ENCODE data around the gene EPHA3.

DNA sequence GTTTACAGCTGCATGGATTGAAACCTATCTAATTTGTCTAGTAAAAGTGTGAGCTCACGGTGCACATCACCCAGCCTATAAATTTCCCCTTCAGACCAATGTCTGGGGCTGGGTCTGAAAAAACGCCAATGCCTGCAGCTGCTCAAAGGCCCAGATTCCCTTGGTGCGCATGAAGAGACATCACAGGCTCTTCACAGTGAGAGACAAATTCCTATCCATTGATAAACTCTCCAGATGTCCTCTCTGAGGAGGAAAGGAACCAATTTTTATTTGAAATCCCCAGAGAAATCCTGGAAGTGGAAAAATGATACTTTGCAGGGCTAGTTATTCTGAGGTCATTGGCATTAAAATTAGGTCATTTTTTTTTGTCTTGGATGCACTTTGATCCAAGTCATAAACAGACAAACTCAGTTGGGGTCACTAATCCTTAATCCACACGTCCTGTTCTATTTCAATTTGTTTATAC, 360.5 kb downstream of the EPHA3 start:
- TF ChIP-seq CTCF (IDR thresholded peaks at IDR 0.05) (no peak), POLR2A (IDR thresholded peaks at IDR 0.05) (no peak)
